Measurements from ENCODE around the gene IL1RAPL1.

DNA sequence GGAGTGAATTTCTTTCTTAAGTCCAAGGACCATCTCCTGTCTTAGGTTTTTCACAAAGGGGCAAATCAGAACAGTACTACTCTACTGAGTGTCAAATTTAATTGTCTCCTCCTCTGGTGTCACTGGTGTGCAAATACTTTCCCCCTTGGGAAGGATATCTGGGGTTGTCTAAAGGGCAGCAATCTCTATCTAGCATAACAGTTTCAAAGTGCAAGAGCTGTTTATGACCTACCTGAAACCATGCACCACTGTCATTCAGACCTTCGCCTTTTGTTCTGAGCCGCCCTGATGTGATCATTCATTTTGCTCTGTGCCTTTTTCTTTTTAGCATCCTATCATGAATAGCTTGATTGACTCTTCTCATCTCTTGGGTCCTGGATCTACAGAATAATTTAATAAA, 39.3 kb downstream of the IL1RAPL1 start:
- no peak for TF ChIP-seq EZH2 (IDR thresholded peaks at IDR 0.05; ENCODE audit: borderline replicate concordance, insufficient read depth, low read length, poor library complexity, severe bottlenecking)
- TF ChIP-seq RAD21 (conservative IDR thresholded peaks at IDR 0.05) = no peak
- TF ChIP-seq, protein P1, sequence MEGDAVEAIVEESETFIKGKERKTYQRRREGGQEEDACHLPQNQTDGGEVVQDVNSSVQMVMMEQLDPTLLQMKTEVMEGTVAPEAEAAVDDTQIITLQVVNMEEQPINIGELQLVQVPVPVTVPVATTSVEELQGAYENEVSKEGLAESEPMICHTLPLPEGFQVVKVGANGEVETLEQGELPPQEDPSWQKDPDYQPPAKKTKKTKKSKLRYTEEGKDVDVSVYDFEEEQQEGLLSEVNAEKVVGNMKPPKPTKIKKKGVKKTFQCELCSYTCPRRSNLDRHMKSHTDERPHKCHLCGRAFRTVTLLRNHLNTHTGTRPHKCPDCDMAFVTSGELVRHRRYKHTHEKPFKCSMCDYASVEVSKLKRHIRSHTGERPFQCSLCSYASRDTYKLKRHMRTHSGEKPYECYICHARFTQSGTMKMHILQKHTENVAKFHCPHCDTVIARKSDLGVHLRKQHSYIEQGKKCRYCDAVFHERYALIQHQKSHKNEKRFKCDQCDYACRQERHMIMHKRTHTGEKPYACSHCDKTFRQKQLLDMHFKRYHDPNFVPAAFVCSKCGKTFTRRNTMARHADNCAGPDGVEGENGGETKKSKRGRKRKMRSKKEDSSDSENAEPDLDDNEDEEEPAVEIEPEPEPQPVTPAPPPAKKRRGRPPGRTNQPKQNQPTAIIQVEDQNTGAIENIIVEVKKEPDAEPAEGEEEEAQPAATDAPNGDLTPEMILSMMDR (IDR thresholded peaks at IDR 0.05; ENCODE audit: poor library complexity, severe bottlenecking) = no peak
- TF ChIP-seq SMC3 (conservative IDR thresholded peaks at IDR 0.05; ENCODE audit: poor library complexity) = no peak
- TF ChIP-seq, protein P2, sequence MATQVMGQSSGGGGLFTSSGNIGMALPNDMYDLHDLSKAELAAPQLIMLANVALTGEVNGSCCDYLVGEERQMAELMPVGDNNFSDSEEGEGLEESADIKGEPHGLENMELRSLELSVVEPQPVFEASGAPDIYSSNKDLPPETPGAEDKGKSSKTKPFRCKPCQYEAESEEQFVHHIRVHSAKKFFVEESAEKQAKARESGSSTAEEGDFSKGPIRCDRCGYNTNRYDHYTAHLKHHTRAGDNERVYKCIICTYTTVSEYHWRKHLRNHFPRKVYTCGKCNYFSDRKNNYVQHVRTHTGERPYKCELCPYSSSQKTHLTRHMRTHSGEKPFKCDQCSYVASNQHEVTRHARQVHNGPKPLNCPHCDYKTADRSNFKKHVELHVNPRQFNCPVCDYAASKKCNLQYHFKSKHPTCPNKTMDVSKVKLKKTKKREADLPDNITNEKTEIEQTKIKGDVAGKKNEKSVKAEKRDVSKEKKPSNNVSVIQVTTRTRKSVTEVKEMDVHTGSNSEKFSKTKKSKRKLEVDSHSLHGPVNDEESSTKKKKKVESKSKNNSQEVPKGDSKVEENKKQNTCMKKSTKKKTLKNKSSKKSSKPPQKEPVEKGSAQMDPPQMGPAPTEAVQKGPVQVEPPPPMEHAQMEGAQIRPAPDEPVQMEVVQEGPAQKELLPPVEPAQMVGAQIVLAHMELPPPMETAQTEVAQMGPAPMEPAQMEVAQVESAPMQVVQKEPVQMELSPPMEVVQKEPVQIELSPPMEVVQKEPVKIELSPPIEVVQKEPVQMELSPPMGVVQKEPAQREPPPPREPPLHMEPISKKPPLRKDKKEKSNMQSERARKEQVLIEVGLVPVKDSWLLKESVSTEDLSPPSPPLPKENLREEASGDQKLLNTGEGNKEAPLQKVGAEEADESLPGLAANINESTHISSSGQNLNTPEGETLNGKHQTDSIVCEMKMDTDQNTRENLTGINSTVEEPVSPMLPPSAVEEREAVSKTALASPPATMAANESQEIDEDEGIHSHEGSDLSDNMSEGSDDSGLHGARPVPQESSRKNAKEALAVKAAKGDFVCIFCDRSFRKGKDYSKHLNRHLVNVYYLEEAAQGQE (IDR thresholded peaks at IDR 0.05; ENCODE audit: borderline replicate concordance) = no peak
- TF ChIP-seq TAF1 (IDR thresholded peaks at IDR 0.05; ENCODE audit: low read depth) = no peak
- no peak for TF ChIP-seq POLR2AphosphoS5 (IDR thresholded peaks at IDR 0.05)
- TF ChIP-seq EP300 (conservative IDR thresholded peaks at IDR 0.05; ENCODE audit: poor library complexity, severe bottlenecking) = no peak
